ENCODE results near the gene TAF4B.

The TAF4B gene

DNA sequence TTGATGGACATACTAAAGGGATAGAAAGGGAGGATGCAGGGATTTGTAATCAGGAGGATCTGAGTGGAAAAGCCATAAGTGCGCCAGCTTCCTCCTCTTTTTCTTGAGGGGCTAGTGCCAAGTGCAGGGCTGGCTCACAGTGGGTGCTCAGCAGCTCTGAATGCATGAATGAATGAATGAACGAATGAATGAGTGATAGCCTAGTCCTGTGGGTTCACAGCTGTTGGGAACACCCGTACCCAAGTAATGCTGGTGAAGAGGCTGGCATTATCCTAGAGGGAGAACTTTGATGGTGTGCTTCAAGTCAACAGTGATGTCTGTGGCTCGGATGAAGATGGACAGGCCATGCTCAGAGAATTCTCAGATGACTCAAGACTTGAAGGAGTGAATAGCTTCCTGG is 213.3 kb downstream of the TAF4B start:
- peaks cover 11% of the 10 kb centered on the region for H3K4me1 ChIP-seq (ENCODE audit: control insufficient read depth, insufficient read depth, low read length)
- H3K36me3 ChIP-seq (ENCODE audit: control insufficient read depth, insufficient read depth, low read length): no peaks in the 10 kb centered on the region
- H3K9ac ChIP-seq (ENCODE audit: low read length): no peak overlapping the region
- no peaks in the 10 kb centered on the region for H3K27me3 ChIP-seq (ENCODE audit: control insufficient read depth, insufficient read depth, low read length)
- H3K4me3 ChIP-seq (ENCODE audit: low read length): no peak overlapping the region
- H3K9me3 ChIP-seq (ENCODE audit: control insufficient read depth, low read length): no peaks in the 10 kb centered on the region

DNA sequence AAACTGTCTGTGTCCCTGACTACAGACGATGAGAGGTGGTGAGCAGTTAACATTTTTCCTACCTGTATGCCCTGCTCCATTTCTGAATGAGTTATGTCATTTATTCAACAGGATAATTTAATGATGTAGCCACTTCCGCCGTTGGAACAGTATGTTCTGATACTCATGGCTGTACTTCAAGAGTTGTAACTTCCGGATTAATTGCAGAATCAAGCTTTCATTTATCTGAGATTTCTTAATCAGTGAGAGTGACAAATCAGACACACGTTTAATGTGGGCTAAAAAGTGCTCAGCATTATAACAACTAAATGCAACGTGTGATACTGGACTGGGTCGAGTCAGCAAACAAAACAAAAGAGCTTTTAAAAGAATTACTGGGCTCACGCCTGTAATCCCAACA is 214.4 kb downstream of the TAF4B start:
- Histone ChIP-seq H3K36me3 (ENCODE audit: control insufficient read depth, insufficient read depth, low read length) (no peaks in the 10 kb centered on the region), H3K9me3 (ENCODE audit: control insufficient read depth, low read length) (no peaks in the 10 kb centered on the region), H3K27me3 (ENCODE audit: control insufficient read depth, insufficient read depth, low read length) (no peaks in the 10 kb centered on the region), H3K4me1 (ENCODE audit: control insufficient read depth, insufficient read depth, low read length) (peaks cover 6% of the 10 kb centered on the region), H3K9ac (ENCODE audit: low read length) (no peak overlapping the region), H3K4me3 (ENCODE audit: low read length) (no peak overlapping the region)

Data from mucosa of stomach (tissue), 1 donor.